NB4 (cell line): Measurements from ENCODE around the gene SFMBT2.

Experiments used
- CTCF ChIP-seq: IDR thresholded peaks from one replicate; pipeline ENCODE4 v1.5.1; 2012; ENCODE audit warnings: low read depth, low read length
- MAX ChIP-seq: IDR thresholded peaks from 2 replicates; pipeline ENCODE4 v1.6.1; 2011; ENCODE audit warnings: low read depth, low read length
- MYC ChIP-seq: IDR thresholded peaks from 2 replicates; pipeline ENCODE4 v1.6.1; 2011; ENCODE audit warnings: low read depth, low read length

- TF ChIP-seq CTCF (no peak), MAX (no peak), MYC (no peak)
Measured at GRCh38 chr10:7432884-7433726, 22.3 kb upstream of the SFMBT2 start.
